Colonic mucosa (tissue), 4 donors: ENCODE measurements around the gene TESK2. TPM values are rescaled to one million over a fixed set of nuclear protein-coding genes. Genes with fewer than 3 reads are reported as not detected.
A peak's percentile ranks its signal among the peaks of the same experiment; 100 is the strongest.
"Not testable (repeated sequence)": the region's sequence is repeated elsewhere in the genome, so short reads cannot be mapped to it uniquely, and the experiment has no call there.

Source experiments
- DNase-seq: peaks from one replicate; pipeline ENCODE4 v3.0.0-alpha.2; 2020
- H3K27ac ChIP-seq: fragments of 200-600 bp; one replicate; pipeline ENCODE4 v1.8.0; 2021
- H3K27me3 ChIP-seq: fragments of 200-600 bp; one replicate; pipeline ENCODE4 v1.8.0; 2021
- H3K36me3 ChIP-seq: fragments of 200-600 bp; one replicate; pipeline ENCODE4 v1.8.0; 2021
- H3K4me1 ChIP-seq: fragments of 200-600 bp; one replicate; pipeline ENCODE4 v1.8.0; 2021; ENCODE audit warnings: mild to moderate bottlenecking
- H3K4me3 ChIP-seq: fragments of 200-600 bp; one replicate; pipeline ENCODE4 v1.8.0; 2021
- H3K9ac ChIP-seq, 2 donors: one replicate each; pipeline ENCODE4 v1.7.0; 2013; ENCODE audit warnings: control low read depth in 2 of 2, low read depth in 2 of 2, low read length in 2 of 2
- H3K9me3 ChIP-seq: fragments of 200-600 bp; one replicate; pipeline ENCODE4 v1.8.0; 2021
- CTCF ChIP-seq: fragments of 200-600 bp; IDR thresholded peaks from one replicate; pipeline ENCODE4 v1.8.0; 2022; ENCODE audit warnings: antibody characterized with exemption, mild to moderate bottlenecking
- intact Hi-C: fragments of 100-400 bp; cut with DNase I; formaldehyde crosslinking; loops from one replicate; pipeline ENCODE4 v1.14.1; 2022
- total RNA-seq, 2 donors: library from RNA; stranded (reverse); fragmentation: NEBNext Ultra II Directional in 1 of 2; extraction: Animal tissue kit (Norgen Biotek cat#: 25700) in 1 of 2; gene quantifications; one replicate each; pipeline ENCODE4 v1.2.1, GENCODE V29; 2021
- donor health status: healthy.
- donor health status: DM: no; HTN: no; CAD: no.
- donor health status: DM: no; HTN: no; CAD: no.

The TESK2 gene
- total RNA-seq, 2 donors from 2014 or later = 11.3 to 15.3 TPM

DNA sequence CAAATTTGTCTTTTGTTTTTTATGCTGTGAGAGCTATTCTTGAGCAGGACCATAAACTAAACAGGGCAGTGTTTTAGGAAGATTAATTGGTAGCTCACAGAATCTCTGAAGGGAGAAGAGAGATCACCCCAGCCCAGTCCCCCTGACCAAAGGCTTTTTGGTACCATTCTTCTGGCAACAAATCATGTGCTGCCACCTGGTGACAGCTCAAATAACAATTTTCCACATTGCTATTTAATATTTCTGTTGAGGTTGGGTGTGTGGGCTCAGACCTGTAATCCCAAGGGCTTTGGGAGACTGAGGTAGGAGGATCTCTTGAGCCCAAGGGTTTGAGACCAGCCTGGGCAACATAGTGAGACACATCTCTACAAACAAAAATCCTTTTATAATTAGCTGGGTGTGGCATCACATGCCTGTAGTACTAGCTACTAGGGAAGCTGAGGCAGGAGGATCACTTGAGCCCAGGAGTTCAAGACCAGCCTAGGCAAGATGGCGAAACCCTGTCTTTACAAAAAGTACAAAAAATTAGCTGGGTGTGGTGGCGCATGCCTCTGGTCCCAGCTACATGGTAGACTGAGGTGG is 2.2 kb upstream of the TESK2 start:
- Histone ChIP-seq H3K27me3 (no peaks in the 10 kb centered on the region), H3K9ac (no peak overlapping the region), H3K27ac (no peak overlapping the region), H3K4me3 (no peak overlapping the region), H3K4me1 (no peaks in the 10 kb centered on the region), H3K9me3 (no peaks in the 10 kb centered on the region), H3K36me3 (no peaks in the 10 kb centered on the region)
- peak; percentile 62 for DNase-seq
- peak; percentile 38 for TF ChIP-seq CTCF
- intact Hi-C loops = loop anchor here (2.0 to 5.0 kb wide), 2 partner anchors 132 to 481 kb away; partner anchors contain the start of genes HECTD3 and UROD

DNA sequence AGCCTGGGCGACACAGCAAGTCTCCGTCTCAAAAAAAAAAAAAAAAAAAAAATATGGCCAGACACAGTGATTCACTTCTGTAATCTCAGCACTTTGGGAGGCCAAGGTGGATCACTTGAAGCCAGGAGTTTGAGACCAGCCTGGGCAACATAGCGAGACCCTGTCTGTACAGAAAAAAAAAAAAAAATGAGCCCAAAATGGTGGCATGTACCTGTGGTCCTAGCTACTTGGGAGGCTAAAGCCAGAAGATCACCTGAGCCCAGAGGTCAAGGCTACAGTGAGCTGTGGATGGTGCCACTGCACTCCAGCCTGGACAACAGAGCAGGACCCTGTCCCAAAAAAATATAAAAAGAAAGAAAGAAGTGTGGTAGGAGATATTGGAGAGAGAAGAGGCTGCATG is 1.7 kb upstream of the TESK2 start:
- Histone ChIP-seq H3K27ac (no peak overlapping the region), H3K36me3 (no peaks in the 10 kb centered on the region), H3K9ac (no peak overlapping the region), H3K4me3 (no peak overlapping the region), H3K4me1 (no peaks in the 10 kb centered on the region), H3K27me3 (no peaks in the 10 kb centered on the region), H3K9me3 (no peaks in the 10 kb centered on the region)
- TF ChIP-seq CTCF = no peak
- intact Hi-C loops = loop anchor here (2.0 to 5.0 kb wide), 2 partner anchors 132 to 480 kb away; partner anchors contain the start of genes HECTD3 and UROD
- DNase-seq = no peak

DNA sequence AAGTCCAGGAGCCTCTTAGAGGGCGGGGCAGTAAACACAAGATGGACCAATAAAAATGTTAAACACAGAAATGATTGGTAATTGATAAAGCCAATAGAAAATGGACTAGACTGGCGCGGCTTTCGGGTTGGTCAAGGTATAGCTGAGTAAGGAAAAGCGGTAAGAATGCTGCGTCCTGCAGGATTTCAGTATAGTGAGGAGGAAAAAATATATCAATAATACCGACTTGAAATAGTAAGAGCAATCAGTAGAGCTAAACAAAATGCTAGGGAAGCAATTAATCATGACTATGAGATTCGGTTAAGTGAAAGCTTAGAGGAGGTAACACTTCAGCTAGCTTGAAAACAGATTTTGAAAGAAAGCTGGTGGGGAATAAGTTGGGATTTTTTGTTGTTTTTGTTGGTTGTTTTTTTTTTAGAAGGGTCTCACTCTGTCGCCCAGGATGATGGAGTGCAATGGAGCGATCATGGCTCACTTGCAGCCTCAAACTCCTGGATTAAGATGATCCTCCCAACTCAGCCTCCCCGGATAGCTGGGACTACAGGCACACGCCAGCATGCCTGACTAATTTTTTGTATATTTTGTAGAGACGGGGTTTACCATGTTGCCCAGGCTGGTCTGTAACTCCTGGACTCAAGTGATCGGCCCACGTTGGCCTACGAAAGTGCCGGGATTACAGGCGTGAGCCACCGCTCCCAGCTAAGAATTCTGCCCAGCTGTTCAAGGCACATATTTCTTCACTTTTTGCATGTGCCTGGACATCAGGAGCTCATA is 711 bp upstream of the TESK2 start:
- H3K4me3 ChIP-seq = peak overlapping the region; percentile 82
- intact Hi-C loops = loop anchor here (2.0 to 5.0 kb wide), 2 partner anchors 131 to 479 kb away; partner anchors contain the start of genes HECTD3 and UROD
- H3K4me1 ChIP-seq = no peaks in the 10 kb centered on the region
- H3K27ac ChIP-seq = no peak overlapping the region
- no peak for DNase-seq
- H3K9ac ChIP-seq = peak overlapping the region in 1 of 2 donors; percentile 49
- TF ChIP-seq CTCF = no peak
- no peaks in the 10 kb centered on the region for H3K27me3 ChIP-seq
- H3K9me3 ChIP-seq = no peaks in the 10 kb centered on the region
- no peaks in the 10 kb centered on the region for H3K36me3 ChIP-seq

DNA sequence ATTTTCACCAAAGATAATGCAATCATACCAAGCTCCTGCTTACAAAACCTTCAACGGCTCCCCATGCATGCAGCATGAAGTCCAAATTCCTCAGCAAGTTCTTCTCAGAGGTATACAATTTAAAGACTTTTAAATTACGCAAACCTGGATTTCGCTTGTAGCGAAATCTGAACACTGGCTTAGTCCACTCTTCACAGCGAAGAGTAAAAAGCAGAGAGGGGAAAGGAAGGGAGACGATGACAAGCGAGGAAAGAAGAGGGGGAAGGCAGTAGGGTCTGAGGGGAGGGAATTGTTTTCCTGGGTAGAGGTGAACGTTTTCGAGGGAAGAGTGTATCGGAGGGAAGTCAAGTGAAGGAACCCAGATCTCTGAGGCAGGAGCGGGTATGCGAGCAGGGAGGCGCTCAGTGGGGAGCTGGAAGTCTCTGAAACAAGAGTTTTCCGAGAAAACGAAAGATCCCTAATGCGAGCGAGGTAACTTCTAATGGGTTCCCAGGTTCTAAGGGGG is 790 bp downstream of the TESK2 start:
- H3K27ac ChIP-seq = peak overlapping the region; percentile 80
- H3K9me3 ChIP-seq = no peaks in the 10 kb centered on the region
- H3K36me3 ChIP-seq = no peaks in the 10 kb centered on the region
- no peaks in the 10 kb centered on the region for H3K27me3 ChIP-seq
- no peaks in the 10 kb centered on the region for H3K4me1 ChIP-seq
- peak overlapping the region; percentile 82 for H3K4me3 ChIP-seq
- DNase-seq = peak; percentile 25
- intact Hi-C loops = loop anchor here (5.0 kb wide), 1 partner anchor 478 kb away; the partner anchor contains the start of genes HECTD3 and UROD
- peak overlapping the region; percentile 73 to 94 for H3K9ac ChIP-seq
- no peak for TF ChIP-seq CTCF

DNA sequence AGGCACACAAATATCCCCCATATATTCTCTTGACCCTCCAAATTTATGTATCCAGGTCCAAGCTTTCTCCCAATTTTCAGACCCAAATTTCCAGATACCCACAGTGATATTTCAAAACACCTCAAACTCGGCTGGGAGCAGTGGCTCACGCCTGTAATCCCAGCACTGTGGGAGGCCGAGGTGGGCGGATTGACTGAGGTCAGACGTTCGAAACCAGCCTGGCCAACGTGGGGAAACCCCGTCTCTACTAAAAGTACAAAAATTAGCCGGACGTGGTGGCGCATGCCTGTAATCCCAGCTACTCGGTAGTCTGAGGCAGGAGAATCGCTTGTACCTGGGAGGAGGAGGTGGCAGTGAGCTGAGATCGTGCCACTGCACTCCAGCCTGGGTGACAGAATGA is 1.6 kb downstream of the TESK2 start:
- H3K36me3 ChIP-seq, H3K27me3 ChIP-seq, intact Hi-C loops, H3K27ac ChIP-seq, H3K9me3 ChIP-seq, DNase-seq, H3K4me1 ChIP-seq: not testable (repeated sequence)
- peak overlapping the region in 1 of 2 donors; percentile 73 for H3K9ac ChIP-seq
- peak overlapping the region; percentile 82 for H3K4me3 ChIP-seq
